Gastroesophageal sphincter (tissue), 4 donors: Measurements from ENCODE around the gene PLCB1. TPM values are rescaled to one million over a fixed set of nuclear protein-coding genes. Genes with fewer than 3 reads are reported as not detected.

Source experiments
- ATAC-seq: fragments of 150-250 bp; one replicate; pipeline ENCODE4 v1.9.1; 2016; ENCODE audit warnings: mild to moderate bottlenecking, moderate library complexity
- H3K27ac ChIP-seq, 4 donors: fragments of 200-600 bp; sonication (generic) in 3 of 4; 1 replicate in 3 of 4; 2 replicates in 1 of 4; pipeline ENCODE4 v1.5.1; 2016 to 2019
- H3K27me3 ChIP-seq: fragments of 200-600 bp; sonication (generic); one replicate; pipeline ENCODE4 v1.5.1; 2019
- H3K36me3 ChIP-seq, 2 donors: fragments of 200-600 bp; sonication (generic); one replicate each; pipeline ENCODE4 v1.5.1; 2019; ENCODE audit warnings: control low read depth in 1 of 2
- H3K4me1 ChIP-seq, 3 donors: fragments of 200-600 bp; sonication (generic); 1 replicate in 2 of 3; 2 replicates in 1 of 3; pipeline ENCODE4 v1.5.1; 2016 to 2019; ENCODE audit warnings: control low read depth in 2 of 3
- H3K4me3 ChIP-seq, 2 donors: fragments of 200-600 bp; sonication (generic); one replicate each; pipeline ENCODE4 v1.5.1; 2019; ENCODE audit warnings: mild to moderate bottlenecking in 1 of 2, moderate library complexity in 1 of 2
- H3K9me3 ChIP-seq, 3 donors: fragments of 200-600 bp; sonication (generic); one replicate each; pipeline ENCODE4 v1.5.1; 2017 to 2019; ENCODE audit warnings: control low read depth in 2 of 3
- EP300 ChIP-seq: sonication (generic); formaldehyde crosslinking; IDR thresholded peaks from one replicate; pipeline ENCODE4 v1.6.1; 2017; ENCODE audit warnings: antibody characterized with exemption, mild to moderate bottlenecking
- POLR2A ChIP-seq, 2 donors: fragments of 450-650 bp; IDR thresholded peaks; one replicate each; pipeline ENCODE4 v1.6.1; 2017; ENCODE audit warnings: antibody characterized with exemption in 2 of 2, mild to moderate bottlenecking in 2 of 2, moderate library complexity in 1 of 2
- POLR2AphosphoS5 ChIP-seq: sonication (generic); formaldehyde crosslinking; IDR thresholded peaks from one replicate; pipeline ENCODE4 v1.6.1; 2017; ENCODE audit warnings: antibody characterized with exemption
- WGBS, 2 donors: methylation state at CpG; one replicate each; pipeline ENCODE4 v1.1.5; 2018; ENCODE audit warnings: low coverage in 1 of 2; 5-methylcytosine and 5-hydroxymethylcytosine counted together
- total RNA-seq, 4 donors: library from RNA; depleted of rRNA; stranded (reverse); fragments of >200 nt; gene quantifications; one replicate each; pipeline ENCODE4 v1.1.0, GENCODE V29; 2016
- TF ChIP-seq, protein P1 (sequence below), 4 experiments: fragments of 200-600 bp in 2 of 4; fragments of 450-650 bp in 2 of 4; sonication (generic) in 1 of 4; IDR thresholded peaks; one replicate each; pipeline ENCODE4 v1.5.1; 2017 to 2019; ENCODE audit warnings: antibody characterized with exemption in 4 of 4, mild to moderate bottlenecking in 2 of 4, moderate library complexity in 2 of 4

The PLCB1 gene
- total RNA-seq, 4 donors from 2014 or later = 60.8 to 104 (median 69.0) TPM

- H3K36me3 ChIP-seq = peaks cover 0 to 32% of the 10 kb centered on the region in 2 donors
- no peaks in the 10 kb centered on the region for H3K9me3 ChIP-seq
- no peaks in the 10 kb centered on the region for H3K27me3 ChIP-seq
- 3 to 33% methylated on average over 1 to 2 of the region's 2 CpGs for WGBS, 2 donors
- no peak for ATAC-seq
- H3K4me3 ChIP-seq = no peak overlapping the region
- TF ChIP-seq, protein P1, sequence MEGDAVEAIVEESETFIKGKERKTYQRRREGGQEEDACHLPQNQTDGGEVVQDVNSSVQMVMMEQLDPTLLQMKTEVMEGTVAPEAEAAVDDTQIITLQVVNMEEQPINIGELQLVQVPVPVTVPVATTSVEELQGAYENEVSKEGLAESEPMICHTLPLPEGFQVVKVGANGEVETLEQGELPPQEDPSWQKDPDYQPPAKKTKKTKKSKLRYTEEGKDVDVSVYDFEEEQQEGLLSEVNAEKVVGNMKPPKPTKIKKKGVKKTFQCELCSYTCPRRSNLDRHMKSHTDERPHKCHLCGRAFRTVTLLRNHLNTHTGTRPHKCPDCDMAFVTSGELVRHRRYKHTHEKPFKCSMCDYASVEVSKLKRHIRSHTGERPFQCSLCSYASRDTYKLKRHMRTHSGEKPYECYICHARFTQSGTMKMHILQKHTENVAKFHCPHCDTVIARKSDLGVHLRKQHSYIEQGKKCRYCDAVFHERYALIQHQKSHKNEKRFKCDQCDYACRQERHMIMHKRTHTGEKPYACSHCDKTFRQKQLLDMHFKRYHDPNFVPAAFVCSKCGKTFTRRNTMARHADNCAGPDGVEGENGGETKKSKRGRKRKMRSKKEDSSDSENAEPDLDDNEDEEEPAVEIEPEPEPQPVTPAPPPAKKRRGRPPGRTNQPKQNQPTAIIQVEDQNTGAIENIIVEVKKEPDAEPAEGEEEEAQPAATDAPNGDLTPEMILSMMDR (IDR thresholded peaks at IDR 0.05) = no peak
- TF ChIP-seq EP300 (no peak), POLR2AphosphoS5 (no peak), POLR2A (IDR thresholded peaks at IDR 0.05) (no peak)
- H3K4me1 ChIP-seq = peaks cover 0 to 7% (median 3%) of the 10 kb centered on the region in 3 donors
- no peak overlapping the region for H3K27ac ChIP-seq
Measured at GRCh38 chr20:8782804-8783203, 650.7 kb downstream of the PLCB1 start.

- Histone ChIP-seq H3K36me3 (peaks cover 0 to 31% of the 10 kb centered on the region in 2 donors), H3K4me1 (peaks cover 0 to 7% (median 3%) of the 10 kb centered on the region in 3 donors), H3K27ac (no peak overlapping the region), H3K27me3 (no peaks in the 10 kb centered on the region), H3K9me3 (no peaks in the 10 kb centered on the region), H3K4me3 (no peak overlapping the region)
- TF ChIP-seq, protein P1 (IDR thresholded peaks at IDR 0.05) = no peak
- TF ChIP-seq EP300 = no peak
- no peak for TF ChIP-seq POLR2AphosphoS5
- no peak for TF ChIP-seq POLR2A (IDR thresholded peaks at IDR 0.05)
- no peak for ATAC-seq
- 70 to 71% methylated on average over 1 of the region's 1 CpG for WGBS, 2 donors
Measured at GRCh38 chr20:8783734-8784133, 651.7 kb downstream of the PLCB1 start.

DNA sequence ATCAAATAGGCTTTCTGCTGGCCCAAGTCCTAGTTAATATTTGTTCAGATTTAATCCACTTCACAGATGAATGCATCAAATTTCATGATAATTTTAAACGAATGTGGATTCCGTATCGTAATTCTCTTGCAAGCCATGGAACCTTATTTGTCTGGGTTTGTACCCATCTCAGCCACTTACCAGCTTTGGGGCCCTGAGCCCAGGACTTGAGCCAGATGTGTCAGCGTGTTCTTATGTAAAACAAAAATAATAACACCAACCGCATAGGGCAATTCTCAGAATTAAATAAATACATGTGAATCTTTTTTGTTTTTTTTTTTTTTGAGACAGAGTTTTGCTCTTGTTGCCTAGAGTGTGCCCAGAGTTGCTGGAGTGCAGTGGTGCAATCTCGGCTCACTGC lies 654.3 kb downstream of the PLCB1 start:
- no peak for ATAC-seq
- Histone ChIP-seq H3K4me1 (peaks cover 0 to 10% (median 3%) of the 10 kb centered on the region in 3 donors), H3K9me3 (no peaks in the 10 kb centered on the region), H3K36me3 (peaks cover 0 to 29% of the 10 kb centered on the region in 2 donors), H3K27ac (no peak overlapping the region), H3K27me3 (no peaks in the 10 kb centered on the region), H3K4me3 (no peak overlapping the region)
- 95 to 97% methylated on average over 5 to 6 of the region's 6 CpGs for WGBS, 2 donors
- no peak for TF ChIP-seq EP300
- TF ChIP-seq, protein P1 (IDR thresholded peaks at IDR 0.05) = no peak
- TF ChIP-seq POLR2AphosphoS5 = no peak
- TF ChIP-seq POLR2A (IDR thresholded peaks at IDR 0.05) = no peak

- H3K27me3 ChIP-seq = no peaks in the 10 kb centered on the region
- peaks cover 0 to 10% (median 3%) of the 10 kb centered on the region in 3 donors for H3K4me1 ChIP-seq
- H3K36me3 ChIP-seq = peaks cover 0 to 31% of the 10 kb centered on the region in 2 donors
- H3K9me3 ChIP-seq = no peaks in the 10 kb centered on the region
- TF ChIP-seq, protein P1 (IDR thresholded peaks at IDR 0.05) = no peak
- TF ChIP-seq POLR2A (IDR thresholded peaks at IDR 0.05) = no peak
- H3K4me3 ChIP-seq = no peak overlapping the region
- no peak overlapping the region for H3K27ac ChIP-seq
- 67 to 74% methylated on average over 1 to 3 of the region's 3 CpGs for WGBS, 2 donors
- no peak for ATAC-seq
Measured at GRCh38 chr20:8787090-8787489, 655.0 kb downstream of the PLCB1 start.

- no peaks in the 10 kb centered on the region for H3K9me3 ChIP-seq
- H3K27ac ChIP-seq = no peak overlapping the region
- peaks cover 0 to 42% of the 10 kb centered on the region in 2 donors for H3K36me3 ChIP-seq
- H3K4me1 ChIP-seq = peaks cover 0 to 3% (median 0%) of the 10 kb centered on the region in 3 donors
- ATAC-seq = no peak
- whole genome bisulfite sequencing, 2 donors = 92% methylated on average over 2 of the region's 2 CpGs; no CpG with 5 or more reads in 1 of the 2 donors
- no peaks in the 10 kb centered on the region for H3K27me3 ChIP-seq
- H3K4me3 ChIP-seq = no peak overlapping the region
- TF ChIP-seq, protein P1 (IDR thresholded peaks at IDR 0.05) = no peak
- no peak for TF ChIP-seq POLR2AphosphoS5
Measured at GRCh38 chr20:8788275-8788674, 656.2 kb downstream of the PLCB1 start.
